DOHH2 (cell line): ENCODE results near the gene BACE2.
"Not testable (repeated sequence)": the region's sequence is repeated elsewhere in the genome, so short reads cannot be mapped to it uniquely, and the experiment has no call there.

ENCODE experiments used
- EZH2phosphoT487 ChIP-seq: fragments of 200-600 bp; sonication (generic); IDR thresholded peaks from 2 replicates; pipeline ENCODE4 v1.6.1; 2017; ENCODE audit warnings: borderline replicate concordance, mild to moderate bottlenecking, antibody characterized with exemption, low read length, moderate library complexity, mixed read lengths
- TF ChIP-seq, protein P1 (sequence below): fragments of 200-600 bp; sonication (generic); IDR thresholded peaks from one replicate; pipeline ENCODE4 v1.5.1; 2014; ENCODE audit warnings: antibody characterized with exemption, mild to moderate bottlenecking, low read depth, low read length; ENCODE audit not compliant: poor library complexity, severe bottlenecking

GRCh38 chr21:41192552-41192951, 24.6 kb downstream of the BACE2 start:
- TF ChIP-seq, protein P1, sequence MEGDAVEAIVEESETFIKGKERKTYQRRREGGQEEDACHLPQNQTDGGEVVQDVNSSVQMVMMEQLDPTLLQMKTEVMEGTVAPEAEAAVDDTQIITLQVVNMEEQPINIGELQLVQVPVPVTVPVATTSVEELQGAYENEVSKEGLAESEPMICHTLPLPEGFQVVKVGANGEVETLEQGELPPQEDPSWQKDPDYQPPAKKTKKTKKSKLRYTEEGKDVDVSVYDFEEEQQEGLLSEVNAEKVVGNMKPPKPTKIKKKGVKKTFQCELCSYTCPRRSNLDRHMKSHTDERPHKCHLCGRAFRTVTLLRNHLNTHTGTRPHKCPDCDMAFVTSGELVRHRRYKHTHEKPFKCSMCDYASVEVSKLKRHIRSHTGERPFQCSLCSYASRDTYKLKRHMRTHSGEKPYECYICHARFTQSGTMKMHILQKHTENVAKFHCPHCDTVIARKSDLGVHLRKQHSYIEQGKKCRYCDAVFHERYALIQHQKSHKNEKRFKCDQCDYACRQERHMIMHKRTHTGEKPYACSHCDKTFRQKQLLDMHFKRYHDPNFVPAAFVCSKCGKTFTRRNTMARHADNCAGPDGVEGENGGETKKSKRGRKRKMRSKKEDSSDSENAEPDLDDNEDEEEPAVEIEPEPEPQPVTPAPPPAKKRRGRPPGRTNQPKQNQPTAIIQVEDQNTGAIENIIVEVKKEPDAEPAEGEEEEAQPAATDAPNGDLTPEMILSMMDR, result not testable (repeated sequence)
- not testable (repeated sequence) for TF ChIP-seq EZH2phosphoT487
